Lower lobe of right lung (tissue), 2 donors: Measurements from ENCODE around the gene KRT40. TPM values are rescaled to one million over a fixed set of nuclear protein-coding genes. Genes with fewer than 3 reads are reported as not detected.

Experiments used
- ATAC-seq, 2 donors: fragments of 200-7000 bp; cut with Tn5 transposase; one replicate each; pipeline ENCODE4 v1.9.1; 2020 to 2022; ENCODE audit warnings: mild to moderate bottlenecking in 2 of 2, moderate library complexity in 2 of 2
- DNase-seq: peaks from one replicate; pipeline ENCODE4 v3.0.0-alpha.2; 2020
- H3K27ac ChIP-seq: fragments of 200-600 bp; one replicate; pipeline ENCODE4 v1.8.0; 2022
- H3K27me3 ChIP-seq: fragments of 200-600 bp; one replicate; pipeline ENCODE4 v1.8.0; 2022; ENCODE audit warnings: low read depth
- H3K36me3 ChIP-seq: fragments of 200-600 bp; one replicate; pipeline ENCODE4 v1.8.0; 2022; ENCODE audit warnings: mild to moderate bottlenecking
- H3K4me1 ChIP-seq: fragments of 200-600 bp; one replicate; pipeline ENCODE4 v1.8.0; 2022
- H3K4me3 ChIP-seq: fragments of 200-600 bp; one replicate; pipeline ENCODE4 v1.8.0; 2022; ENCODE audit warnings: mild to moderate bottlenecking
- H3K9me3 ChIP-seq: fragments of 200-600 bp; one replicate; pipeline ENCODE4 v1.8.0; 2022
- intact Hi-C: fragments of 100-400 bp; cut with DNase I; formaldehyde crosslinking; loops from one replicate; pipeline ENCODE4 v1.11.0; 2022
- total RNA-seq: library from RNA; stranded (reverse); fragmentation: NEBNext Ultra II Directional; extraction: Animal tissue kit (Norgen Biotek cat#: 25700); gene quantifications from one replicate; pipeline ENCODE4 v1.2.1, GENCODE V29; 2021
- TF ChIP-seq, protein P1 (sequence below): fragments of 200-600 bp; IDR thresholded peaks from one replicate; pipeline ENCODE4 v1.8.0; 2022; ENCODE audit warnings: antibody characterized with exemption, mild to moderate bottlenecking
- donor health status: DM: no; HTN: yes; CAD: no; lungs with severe emphysema.

The KRT40 gene
- total RNA-seq, 1 donor from 2014 or later, result 0.27 TPM

DNA sequence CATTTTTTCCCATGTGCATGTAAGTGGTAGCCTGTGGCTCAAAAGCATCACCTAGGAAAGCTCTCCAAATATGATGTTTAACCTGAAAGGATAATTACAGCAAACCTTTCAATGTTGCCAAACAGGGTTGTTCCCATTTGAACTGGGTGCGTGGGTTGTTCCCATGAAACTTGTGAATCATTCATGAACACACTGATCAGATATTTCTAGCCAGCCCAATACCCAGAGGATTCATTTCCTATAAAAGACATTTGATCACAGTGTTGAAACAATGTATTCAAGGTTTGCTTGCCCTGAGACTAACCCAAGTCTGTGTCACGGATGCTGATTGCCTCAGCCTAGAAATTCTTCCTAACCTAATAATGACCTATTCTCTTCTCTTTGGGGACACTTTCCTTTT is 30.2 kb downstream of the KRT40 start:
- no peak overlapping the region for H3K4me3 ChIP-seq
- intact Hi-C loops, result no loop called here
- H3K27me3 ChIP-seq, result peaks cover 13% of the 10 kb centered on the region
- H3K36me3 ChIP-seq, result no peaks in the 10 kb centered on the region
- no peak overlapping the region for H3K27ac ChIP-seq
- no peaks in the 10 kb centered on the region for H3K9me3 ChIP-seq
- peaks cover 10% of the 10 kb centered on the region for H3K4me1 ChIP-seq
- DNase-seq, result no peak
- TF ChIP-seq, protein P1, sequence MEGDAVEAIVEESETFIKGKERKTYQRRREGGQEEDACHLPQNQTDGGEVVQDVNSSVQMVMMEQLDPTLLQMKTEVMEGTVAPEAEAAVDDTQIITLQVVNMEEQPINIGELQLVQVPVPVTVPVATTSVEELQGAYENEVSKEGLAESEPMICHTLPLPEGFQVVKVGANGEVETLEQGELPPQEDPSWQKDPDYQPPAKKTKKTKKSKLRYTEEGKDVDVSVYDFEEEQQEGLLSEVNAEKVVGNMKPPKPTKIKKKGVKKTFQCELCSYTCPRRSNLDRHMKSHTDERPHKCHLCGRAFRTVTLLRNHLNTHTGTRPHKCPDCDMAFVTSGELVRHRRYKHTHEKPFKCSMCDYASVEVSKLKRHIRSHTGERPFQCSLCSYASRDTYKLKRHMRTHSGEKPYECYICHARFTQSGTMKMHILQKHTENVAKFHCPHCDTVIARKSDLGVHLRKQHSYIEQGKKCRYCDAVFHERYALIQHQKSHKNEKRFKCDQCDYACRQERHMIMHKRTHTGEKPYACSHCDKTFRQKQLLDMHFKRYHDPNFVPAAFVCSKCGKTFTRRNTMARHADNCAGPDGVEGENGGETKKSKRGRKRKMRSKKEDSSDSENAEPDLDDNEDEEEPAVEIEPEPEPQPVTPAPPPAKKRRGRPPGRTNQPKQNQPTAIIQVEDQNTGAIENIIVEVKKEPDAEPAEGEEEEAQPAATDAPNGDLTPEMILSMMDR, result no peak
- ATAC-seq, result peak in 1 of 2 donors; percentile 37

- Histone ChIP-seq H3K27ac (no peak overlapping the region), H3K9me3 (no peaks in the 10 kb centered on the region), H3K27me3 (peaks cover 18% of the 10 kb centered on the region), H3K36me3 (no peaks in the 10 kb centered on the region), H3K4me1 (peaks cover 10% of the 10 kb centered on the region), H3K4me3 (no peak overlapping the region)
- TF ChIP-seq, protein P1, result no peak
- DNase-seq, result no peak
- intact Hi-C loops, result no loop called here
- ATAC-seq, result peak; percentile 63 to 69
Observed at GRCh38 chr17:40952661-40953060, 31.5 kb downstream of the KRT40 start.

GRCh38 chr17:40952154-40952553 is 32.0 kb downstream of the KRT40 start:
- no peaks in the 10 kb centered on the region for H3K36me3 ChIP-seq
- H3K4me3 ChIP-seq, result no peak overlapping the region
- intact Hi-C loops, result no loop called here
- peaks cover 10% of the 10 kb centered on the region for H3K4me1 ChIP-seq
- TF ChIP-seq, protein P1, result no peak
- no peaks in the 10 kb centered on the region for H3K9me3 ChIP-seq
- H3K27me3 ChIP-seq, result peaks cover 18% of the 10 kb centered on the region
- H3K27ac ChIP-seq, result no peak overlapping the region
- DNase-seq, result no peak
- ATAC-seq, result peak in 1 of 2 donors; percentile 5

DNA sequence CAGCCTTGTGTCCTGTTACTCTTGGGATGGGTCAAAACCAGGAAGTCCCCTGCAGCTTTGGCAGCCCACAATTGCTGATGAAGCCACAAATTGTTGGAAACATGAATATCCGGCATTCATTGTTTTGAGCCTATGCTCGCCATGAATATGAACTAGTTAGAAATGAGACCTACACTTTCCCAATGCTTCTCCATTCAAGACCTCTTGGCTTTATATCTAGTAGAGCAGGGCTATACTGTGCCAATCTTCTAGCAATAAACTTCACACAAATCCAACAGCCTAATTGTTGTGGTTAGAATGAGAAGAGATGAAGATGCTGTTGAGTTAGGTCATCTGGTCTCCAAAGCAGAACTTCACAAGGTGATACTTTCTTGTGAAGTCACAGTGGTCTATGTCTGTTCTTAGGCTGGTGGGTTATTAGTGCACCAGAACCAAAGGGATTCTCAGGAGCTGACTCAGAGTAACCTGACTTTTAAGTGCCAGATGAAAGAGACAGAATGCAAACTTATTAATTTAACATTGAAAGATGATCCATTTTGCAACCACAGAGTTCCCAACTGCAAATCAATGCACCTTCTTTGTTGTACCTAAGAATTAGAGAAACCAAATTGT is 33.0 kb downstream of the KRT40 start:
- intact Hi-C loops, result no loop called here
- DNase-seq (no peak), ATAC-seq (no peak)
- no peaks in the 10 kb centered on the region for H3K36me3 ChIP-seq
- H3K9me3 ChIP-seq, result no peaks in the 10 kb centered on the region
- no peak overlapping the region for H3K4me3 ChIP-seq
- no peak overlapping the region for H3K27ac ChIP-seq
- TF ChIP-seq, protein P1, result no peak
- peaks cover 18% of the 10 kb centered on the region for H3K27me3 ChIP-seq
- H3K4me1 ChIP-seq, result peaks cover 10% of the 10 kb centered on the region

DNA sequence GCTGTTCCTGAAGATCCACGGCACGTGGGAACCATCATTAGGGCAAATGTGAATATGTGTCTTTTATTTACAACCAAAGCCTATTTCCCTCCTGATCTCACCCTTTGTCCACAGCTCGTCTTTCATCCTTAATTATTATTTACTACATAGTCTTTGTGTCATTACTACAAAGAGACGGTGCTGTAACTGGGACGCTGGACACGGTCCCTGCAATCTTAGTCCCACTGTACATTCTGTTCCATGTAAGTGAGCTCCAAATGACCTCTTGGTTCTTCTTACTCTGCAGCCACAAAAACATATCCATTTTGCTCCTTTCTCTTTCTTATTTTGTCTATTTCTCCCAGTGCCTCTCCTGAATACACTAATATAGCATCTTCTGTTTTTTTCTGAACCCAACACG is 34.0 kb downstream of the KRT40 start:
- H3K27ac ChIP-seq, result no peak overlapping the region
- no peak overlapping the region for H3K4me3 ChIP-seq
- peaks cover 18% of the 10 kb centered on the region for H3K27me3 ChIP-seq
- TF ChIP-seq, protein P1, result no peak
- ATAC-seq, result no peak
- DNase-seq, result no peak
- no peaks in the 10 kb centered on the region for H3K9me3 ChIP-seq
- H3K36me3 ChIP-seq, result no peaks in the 10 kb centered on the region
- peaks cover 10% of the 10 kb centered on the region for H3K4me1 ChIP-seq
- intact Hi-C loops, result no loop called here
